Amniotic stem cell (primary cell): ENCODE data around the gene EPHA6.
"Not testable (repeated sequence)": the region's sequence is repeated elsewhere in the genome, so short reads cannot be mapped to it uniquely, and the experiment has no call there.

Source experiments
- DNase-seq: peaks from one replicate; lab custom pipeline; 2025; lab: John Stamatoyannopoulos, UW

EPHA6 gene

DNA sequence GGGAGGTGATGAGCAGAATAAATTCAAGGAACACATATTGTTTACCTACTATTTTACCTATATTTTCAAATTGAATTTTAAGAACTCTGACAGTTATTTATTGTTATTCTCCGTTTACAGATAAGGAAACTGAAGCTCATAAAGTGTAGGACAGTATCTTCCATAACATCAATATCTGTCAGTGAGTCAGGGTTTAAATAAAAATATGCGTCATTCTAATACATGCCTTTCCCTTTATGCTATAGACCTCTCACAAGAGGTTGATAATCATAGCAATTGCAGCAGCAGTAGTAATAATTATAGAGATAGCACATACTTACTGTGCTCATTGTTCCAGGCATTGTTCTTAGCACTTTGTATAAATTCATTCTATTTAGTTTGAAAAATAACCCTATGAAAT lies 101.1 kb downstream of the EPHA6 start:
- DNase-seq = no peak

DNA sequence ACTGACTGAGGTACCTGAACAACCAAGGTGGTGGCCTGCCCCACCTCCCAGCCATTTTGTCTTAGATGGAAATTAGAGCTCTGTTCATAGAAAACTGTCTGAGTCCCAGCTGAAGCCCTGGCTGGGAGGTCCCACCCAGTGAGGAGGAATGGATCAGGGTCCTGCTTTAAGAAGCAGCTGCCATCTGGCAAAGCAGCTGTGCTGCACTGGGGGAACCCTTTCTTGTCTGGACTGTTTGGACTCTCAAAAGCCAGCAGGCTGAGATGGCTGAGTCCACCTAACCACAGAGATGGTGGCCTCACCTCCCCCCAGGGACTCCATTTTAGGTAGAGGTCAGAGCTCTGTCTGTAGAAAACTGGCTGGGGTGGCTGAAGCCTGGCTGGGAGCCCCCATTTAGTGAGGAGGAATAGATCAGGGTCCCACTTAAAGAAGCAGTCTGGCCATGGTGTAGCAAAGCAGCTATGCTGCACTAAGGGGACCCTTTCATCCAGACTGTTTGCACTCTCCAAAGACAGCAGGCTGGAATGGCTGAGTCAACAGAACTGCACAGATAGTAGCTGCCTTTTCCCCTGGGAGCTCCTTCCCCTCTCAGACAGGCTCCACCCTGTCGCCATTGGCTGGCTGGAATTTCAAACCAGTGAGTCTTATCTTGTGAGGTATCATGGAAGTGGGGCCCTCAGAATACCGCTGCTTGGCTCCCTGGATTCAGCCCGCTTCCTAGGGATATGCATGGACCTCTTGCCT lies 116.9 kb downstream of the EPHA6 start:
- DNase-seq = no peak

DNA sequence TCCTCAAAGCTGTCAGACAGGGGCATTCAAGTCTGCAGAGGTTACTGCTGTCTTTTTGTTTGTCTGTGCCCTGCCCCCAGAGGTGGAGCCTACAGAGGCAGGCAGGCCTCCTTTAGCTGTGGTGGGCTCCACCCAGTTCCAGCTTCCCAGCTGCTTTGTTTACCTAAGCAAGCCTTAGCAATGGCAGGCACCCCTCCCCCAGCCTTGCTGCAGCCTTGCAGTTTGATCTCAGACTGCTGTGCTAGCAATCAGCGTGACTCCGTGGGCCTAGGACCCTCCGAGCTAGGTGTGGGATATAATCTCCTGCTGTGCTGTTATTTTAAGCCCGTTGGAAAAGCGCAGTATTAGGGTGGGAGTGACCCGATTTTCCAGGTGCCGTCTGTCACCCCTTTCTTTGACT lies 127.7 kb downstream of the EPHA6 start:
- not testable (repeated sequence) for DNase-seq

DNA sequence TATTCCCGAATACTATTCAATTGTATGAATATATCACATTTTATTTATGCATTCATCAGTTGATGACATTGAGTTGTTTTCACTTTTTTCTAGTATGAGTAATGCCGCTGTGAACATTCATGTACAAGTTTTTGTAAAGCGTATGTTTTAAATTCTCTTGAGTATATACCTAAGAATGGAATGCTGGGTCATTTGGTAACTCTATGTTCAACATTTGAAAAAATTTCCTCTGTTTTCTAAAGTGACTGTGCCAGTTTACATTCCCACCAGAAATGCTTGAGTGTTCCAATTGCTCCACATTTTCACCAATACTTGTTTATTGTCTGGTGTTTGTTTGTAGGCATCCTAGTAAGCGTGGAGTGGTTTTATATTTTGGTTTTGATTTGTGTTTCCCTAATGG lies 144.5 kb downstream of the EPHA6 start:
- no peak for DNase-seq

DNA sequence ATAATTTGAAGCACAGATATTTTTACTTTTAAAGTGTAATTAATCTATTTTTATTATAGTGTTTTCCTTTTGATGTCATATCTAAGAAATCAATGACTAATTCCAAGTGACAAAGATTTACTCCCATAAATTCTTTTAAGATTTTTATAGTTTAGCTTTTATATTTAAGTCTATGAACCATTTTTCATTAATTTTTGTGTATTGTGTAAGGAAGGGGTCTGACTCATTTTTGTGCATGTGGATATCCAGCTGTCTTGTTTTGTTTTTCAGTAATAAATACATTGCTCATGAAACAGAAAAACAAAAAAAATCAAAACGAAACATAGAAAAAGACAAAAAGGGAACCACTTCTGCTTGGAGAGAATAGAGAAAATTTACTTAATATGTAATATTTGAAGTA lies 145.1 kb downstream of the EPHA6 start:
- no peak for DNase-seq

DNA sequence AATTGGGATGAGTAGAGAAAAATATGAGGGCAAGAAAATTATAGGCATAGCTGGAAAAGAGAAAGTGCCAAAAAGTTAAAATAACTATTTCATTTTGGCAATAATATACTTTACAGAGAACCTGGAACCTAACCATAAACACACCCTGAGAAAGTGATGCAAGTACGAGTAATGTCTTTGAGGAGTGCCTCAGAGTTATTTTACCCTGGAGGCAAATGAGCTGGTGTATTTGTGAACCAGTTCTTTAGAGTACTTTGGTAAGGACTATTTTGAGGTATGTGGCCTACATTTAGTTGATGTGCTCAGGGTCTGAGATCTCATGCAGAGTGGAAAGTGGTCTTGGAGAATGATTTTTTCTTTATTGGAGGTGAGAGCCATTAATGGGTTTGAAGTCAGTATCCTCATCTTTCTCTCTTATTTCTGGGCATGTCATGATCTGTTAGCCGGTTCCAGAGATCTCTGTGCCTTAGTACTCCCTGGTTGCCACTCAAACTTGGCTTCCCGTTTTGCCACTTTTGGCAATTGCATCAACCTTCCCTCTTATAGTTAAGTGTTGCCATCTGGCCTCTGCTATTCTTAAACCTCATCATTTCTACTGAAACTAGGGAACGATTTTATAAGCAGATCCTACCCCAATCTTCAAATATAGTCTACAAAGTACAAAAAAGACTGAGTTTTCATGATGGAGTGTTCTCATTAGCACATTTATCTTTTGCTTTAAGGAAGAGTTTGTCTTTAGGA lies 145.7 kb downstream of the EPHA6 start:
- peak; percentile 34 for DNase-seq

DNA sequence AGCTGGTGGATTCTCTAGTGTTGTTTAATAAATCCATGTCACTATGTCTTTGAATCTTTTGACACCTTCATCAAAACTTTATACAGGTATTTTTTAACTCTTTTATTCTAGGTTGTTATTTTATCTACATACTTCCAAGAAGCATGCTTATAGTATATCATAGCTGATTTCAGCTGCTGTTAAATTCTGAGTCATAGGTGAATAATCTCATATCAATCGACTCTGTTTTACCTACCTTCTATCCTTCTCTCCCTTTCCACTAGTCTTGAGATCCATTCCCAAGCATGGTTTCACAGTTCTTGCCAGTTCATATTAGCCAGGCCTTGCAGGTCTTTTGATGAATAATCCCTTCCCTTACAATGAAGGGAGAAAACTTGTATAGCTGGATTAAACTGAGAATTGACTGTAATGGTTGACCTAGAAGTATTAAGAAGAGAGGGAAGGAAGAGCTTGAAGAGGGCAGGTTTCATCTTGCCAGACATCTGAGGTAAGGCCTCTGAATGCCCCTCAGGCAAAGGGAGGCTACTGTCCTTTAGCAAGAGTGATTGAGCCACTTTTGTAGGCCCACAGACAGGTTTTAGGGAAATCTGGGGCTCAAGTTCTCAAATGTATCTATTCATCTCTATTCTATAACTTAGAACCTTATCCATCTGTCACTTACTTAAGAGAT lies 146.4 kb downstream of the EPHA6 start:
- DNase-seq = no peak

DNA sequence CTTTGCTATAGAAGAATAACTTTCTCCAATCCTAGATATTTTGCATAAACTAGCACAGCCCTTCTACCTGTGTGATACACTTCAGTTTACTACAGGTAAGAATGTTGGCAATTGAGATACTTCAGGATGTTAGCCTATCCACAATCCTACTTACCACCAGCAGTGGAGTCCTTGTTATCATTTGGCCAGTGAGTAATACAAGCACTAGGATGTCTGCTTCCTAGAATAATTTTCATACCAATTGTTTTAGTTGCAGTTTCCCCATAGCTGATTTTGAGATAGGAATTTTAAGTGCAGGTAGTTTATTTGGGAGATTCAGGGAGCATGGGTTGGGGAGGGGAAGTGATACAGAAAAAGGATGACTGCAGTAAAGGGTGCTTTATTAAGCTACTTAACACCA lies 147.2 kb downstream of the EPHA6 start:
- DNase-seq = no peak

DNA sequence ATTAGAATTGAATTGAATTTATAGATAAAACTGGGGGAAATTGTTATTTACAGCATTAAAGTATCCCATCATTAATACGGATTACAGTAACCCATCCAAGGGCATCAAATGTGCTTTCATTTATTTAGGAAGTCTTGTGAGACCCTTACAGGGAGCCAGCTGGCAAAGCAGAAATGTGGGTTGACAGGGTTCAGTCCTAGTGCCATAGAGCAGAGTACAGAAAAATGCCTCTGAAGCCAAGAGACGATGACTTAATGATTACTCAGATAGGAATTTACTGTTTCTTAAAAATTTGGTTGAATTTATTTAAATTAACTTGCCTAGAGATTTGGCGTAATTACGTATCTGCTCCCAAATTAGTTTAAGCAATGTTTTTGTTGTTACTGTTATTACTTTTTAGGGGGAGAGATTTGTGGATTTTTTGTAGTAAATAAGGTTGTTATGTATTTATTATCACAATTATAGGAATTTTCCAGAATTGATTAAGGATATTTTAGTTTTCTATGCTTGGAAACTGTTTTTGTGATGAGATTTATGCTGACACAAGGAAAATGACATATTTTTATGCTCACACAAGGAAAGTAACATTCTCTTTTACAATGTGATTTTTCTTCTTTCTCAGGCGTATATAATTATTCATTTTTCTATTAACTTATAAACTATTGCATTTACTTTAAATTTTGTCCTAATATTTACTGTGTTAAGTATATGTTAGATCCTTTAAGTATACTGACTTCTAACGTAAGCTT lies 152.0 kb downstream of the EPHA6 start:
- no peak for DNase-seq

DNA sequence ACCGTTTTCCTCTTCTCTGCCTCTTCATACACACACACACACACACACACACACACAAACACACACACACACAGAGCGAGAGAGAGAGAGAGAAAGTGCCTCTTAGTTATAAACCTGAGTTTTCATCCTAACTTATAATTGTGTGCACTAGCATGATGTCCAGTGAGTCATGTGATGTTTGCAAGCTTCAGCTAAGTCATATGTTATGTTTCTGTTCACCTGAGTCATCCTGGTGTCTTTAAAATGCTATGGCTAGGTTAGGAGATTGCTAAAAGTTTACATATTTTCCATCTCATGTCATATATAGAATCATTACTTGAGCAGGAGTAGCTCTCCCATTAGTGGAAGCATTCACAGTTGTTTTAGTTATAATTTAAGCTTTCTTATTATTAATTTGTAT lies 155.8 kb downstream of the EPHA6 start:
- no peak for DNase-seq

DNA sequence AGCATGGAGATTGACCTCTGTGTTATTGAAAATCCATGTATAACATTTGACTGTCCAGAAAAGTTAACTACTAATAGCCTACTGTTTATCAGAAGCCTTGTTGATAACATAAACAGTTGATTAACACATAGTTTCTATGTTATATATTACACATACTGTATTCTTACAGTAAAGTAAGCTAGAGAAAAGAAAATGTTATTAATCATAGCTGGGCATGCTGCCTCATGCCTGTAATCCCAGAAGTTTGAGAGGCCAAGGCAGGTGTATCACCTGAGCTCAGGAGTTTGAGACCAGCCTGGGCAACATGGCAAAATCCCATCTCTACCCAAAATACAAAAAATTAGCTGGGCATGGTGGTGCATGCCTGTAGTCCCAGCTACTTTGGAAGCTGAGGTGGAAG lies 163.3 kb downstream of the EPHA6 start:
- no peak for DNase-seq

DNA sequence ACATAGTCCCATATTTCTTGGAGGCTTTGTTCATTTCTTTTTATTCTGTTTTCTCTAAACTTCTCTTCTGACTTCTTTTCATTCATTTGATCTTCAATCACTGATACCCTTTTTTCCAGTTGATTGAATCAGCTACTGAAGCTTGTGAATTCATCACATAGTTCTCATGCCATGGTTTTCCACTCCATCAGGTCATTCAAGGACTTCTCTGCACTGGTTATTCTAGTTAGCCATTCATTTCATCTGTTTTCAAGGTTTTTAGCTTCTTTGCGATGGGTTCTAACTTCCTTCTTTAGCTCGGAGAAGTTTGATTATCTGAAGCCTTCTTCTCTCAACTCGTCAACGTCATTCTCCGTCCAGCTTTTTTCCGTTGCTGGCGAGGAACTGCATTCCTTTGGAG lies 169.3 kb downstream of the EPHA6 start:
- DNase-seq = not testable (repeated sequence)

DNA sequence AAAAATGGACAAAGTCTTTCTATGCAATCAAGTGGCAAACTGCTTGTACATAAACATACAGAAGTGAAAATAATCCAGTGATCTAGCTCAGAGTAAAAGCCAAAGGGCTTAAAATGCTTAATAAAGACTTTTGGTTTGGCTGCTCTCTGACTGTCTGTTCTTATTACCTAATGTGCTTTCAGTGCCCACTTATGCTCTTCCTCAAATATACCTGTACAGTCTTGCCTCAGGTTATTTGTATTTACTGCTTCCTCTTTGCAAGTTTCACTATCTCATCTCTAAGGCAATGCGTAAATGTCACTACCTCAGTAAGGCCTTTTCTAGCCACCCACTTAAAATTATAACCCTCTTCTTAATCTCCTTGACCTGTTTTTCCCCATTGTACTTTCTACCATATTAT lies 171.8 kb downstream of the EPHA6 start:
- no peak for DNase-seq

DNA sequence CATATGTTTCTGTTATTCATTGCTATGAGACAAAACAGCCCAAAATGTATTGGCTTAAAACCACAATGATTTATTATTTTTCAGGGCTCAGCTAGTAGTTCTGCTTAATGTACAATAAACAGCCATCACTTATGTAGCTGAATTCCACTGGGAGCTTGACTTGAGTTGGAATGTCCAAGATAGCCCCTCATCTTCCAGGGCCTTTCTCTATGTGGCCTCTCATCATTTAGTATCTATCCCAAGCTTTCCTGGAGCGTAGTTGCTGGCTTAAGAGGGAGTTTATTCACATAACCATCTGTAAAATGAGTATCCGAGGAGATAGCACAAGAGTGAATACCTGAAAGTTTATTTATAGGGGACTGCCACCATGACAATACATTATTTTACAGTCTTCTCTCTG lies 176.8 kb downstream of the EPHA6 start:
- DNase-seq = no peak

DNA sequence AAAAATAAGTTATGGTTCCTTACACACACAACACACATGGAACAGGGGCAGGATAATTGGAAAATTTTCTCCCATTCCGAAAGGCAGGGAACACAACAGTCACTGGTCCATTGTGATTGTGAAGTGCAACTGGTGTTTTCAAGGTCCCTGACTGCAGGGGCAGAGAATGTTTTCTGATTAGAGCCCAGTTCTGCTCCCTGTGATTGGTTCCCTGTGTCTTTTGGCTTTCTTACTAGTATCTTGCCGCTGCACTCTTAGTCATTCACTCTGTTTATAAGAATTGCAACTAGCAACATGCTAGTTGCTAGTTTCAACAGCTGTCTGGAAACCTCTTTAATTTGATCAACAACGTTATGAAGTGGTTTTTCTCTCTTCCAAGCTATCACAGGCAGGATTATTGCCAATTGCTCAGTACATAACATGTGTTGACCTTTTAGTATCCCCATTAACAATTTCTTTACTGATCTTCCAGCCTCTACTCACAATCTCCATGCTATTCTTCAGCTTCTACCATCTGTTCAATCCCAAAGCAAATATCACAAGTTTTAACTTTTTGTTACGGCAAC lies 177.5 kb downstream of the EPHA6 start:
- DNase-seq = no peak

DNA sequence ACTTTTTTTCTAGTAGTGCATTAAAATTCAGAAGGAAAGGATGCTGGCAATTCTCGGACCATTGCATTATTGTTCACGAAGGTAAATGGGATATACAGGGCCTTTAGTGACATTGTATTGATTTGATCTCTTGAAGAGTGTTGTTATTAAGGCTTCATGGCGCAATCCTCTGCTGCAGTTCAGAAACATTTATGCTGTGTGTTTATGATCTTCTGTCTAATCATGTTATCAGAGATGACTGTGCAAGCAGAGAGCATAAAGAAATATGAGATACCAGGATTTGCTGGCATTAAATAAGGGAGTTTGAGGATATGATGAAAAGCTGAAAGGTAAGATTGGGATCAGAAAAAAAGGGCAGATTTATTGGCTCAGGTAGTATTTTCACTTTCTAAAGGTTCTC lies 180.6 kb downstream of the EPHA6 start:
- DNase-seq = no peak

DNA sequence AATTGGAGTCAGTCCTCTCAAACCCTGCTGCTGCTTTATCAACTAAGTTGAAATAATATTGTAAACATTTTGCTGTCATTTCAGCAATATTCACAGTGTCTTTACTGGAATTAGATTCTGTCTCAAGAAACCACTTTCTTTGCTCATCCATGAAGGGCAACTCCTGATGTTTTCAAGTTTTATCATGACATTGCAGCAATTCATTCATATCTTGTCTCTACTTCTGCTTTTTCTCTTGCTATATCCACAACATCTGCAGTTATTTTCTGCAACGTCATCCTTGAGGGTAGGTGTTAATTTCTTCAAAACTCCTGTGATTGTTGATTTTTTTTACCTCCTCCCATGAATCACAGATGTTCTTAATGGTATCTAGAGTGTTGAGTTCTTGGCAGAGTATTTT lies 181.6 kb downstream of the EPHA6 start:
- DNase-seq = no peak

DNA sequence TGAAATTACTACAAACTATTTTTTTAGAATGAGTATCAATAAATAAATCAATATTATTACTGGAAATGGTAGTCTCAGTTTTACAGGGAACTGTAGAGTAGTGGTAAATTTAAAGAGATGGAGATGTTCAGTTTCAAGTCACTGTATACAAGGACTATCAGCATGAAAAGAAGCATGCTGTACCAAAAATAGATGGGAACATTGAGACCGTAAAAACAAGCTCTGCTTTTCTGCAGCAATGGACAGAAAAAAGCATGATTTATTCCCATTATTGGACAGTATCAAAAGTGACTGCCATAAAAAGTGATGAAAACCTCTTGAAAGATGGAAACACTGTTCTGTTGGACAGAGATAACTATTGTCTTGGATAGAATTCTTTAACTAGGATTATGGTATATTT lies 187.2 kb downstream of the EPHA6 start:
- no peak for DNase-seq

DNA sequence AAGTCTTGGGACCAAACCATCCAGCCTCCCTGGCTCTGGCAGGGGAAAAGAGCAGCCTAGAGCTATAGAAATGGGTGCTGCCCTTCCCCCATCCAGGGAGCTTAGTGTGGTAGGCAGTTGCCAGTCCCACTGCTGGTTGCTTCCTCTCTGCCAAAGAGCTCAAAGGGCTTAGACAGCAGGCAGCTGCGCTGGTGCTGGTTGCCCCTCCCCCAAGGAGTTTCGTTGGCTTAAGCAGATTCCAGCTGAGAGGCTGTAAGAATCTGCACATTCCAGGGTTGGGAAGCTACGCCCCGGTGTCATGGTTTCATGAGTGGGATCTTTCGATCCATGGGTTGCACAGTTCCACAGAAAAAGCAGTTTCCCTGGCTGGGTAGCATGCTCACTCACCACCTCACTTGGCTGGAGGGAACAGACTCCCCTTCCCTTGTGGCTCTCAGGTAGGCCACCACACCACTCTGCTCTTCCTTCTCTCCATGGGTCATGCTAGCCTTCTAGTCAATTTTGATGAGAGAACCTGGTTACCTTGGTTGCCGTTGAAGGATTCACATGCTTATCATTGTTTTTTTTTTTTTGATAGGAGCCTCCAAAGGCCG lies 195.1 kb downstream of the EPHA6 start:
- no peak for DNase-seq

DNA sequence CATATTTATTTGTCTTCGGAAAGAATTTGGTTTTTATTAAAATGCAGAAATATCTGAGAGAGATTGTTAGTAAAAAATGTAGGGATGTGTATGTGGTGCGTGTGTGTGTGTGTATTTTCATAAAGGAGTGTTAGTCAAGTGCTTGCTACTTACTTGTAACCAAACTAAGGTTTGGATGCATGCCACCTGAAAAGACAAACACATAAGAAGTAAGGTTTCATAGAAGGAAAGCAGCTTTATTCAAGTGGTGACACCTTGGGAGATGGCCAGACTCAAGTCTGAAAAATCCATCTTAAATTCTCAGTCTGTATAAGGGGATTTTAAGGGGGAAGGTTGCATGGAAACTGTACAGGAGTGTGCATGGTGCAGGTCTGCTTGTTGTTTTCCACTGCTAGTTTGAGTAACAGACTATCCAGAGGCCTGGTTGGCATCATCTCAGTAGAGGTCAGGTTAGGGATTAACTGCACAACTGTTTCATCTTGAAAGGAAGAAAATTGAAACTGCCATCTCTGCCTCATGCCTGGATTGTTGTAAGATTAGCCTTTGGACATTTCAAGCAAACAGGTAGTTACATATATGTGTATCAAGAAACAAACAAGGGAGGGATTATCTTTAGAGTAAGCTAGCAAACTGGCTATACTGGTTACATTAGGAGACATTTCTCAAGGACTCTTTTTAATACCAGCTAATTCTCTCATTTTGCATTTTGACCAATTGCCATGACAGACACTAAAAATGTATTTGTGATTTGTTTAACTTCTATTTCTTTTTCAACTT lies 196.7 kb downstream of the EPHA6 start:
- no peak for DNase-seq

DNA sequence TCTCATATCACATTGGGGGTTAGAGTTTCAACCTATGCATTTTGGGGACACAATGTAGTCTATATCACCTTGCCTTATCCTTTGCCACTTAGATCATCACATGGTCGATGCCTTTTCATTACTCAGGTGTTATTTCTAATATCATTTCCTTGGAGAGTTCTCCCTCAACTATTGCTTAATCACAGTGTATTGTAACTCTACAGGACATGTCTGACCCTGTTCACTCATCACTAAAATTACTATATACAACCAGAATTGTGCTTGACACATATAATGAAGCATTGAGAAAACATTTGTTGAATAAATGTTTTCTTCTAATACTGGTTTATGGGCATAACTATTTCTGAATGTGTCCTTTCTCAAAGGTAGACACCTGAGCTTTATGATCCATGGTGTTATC lies 207.4 kb downstream of the EPHA6 start:
- no peak for DNase-seq
